Spleen (tissue), 11 donors: ENCODE data around the gene CTSE. TPM values are rescaled to one million over a fixed set of nuclear protein-coding genes. Genes with fewer than 3 reads are reported as not detected.

ENCODE experiments used
- DNase-seq: peaks from one replicate; pipeline ENCODE4 v3.0.0-alpha.2; 2020
- H3K27ac ChIP-seq, 8 donors: fragments of 200-600 bp; sonication (generic) in 7 of 8; 1 replicate in 4 of 8; 2 replicates in 4 of 8; pipeline versions ENCODE4 v1.5.0 to v1.8.0; 2016 to 2021; ENCODE audit warnings: inconsistent platforms in 4 of 8, mild to moderate bottlenecking in 4 of 8, moderate library complexity in 1 of 8
- H3K27me3 ChIP-seq, 7 donors: fragments of 200-600 bp; sonication (generic) in 6 of 7; replicated peaks in 1 of 7; 1 replicate in 4 of 7; 2 replicates in 3 of 7; pipeline versions ENCODE4 v1.5.0 to v1.8.0; 2016 to 2021; ENCODE audit warnings: inconsistent platforms in 3 of 7, mild to moderate bottlenecking in 1 of 7
- H3K36me3 ChIP-seq, 6 donors: fragments of 200-600 bp; sonication (generic) in 5 of 6; 1 replicate in 4 of 6; 2 replicates in 2 of 6; pipeline versions ENCODE4 v1.5.0 to v1.8.0; 2016 to 2021; ENCODE audit warnings: inconsistent platforms in 2 of 6
- H3K4me1 ChIP-seq, 6 donors: fragments of 200-600 bp; sonication (generic) in 5 of 6; 1 replicate in 3 of 6; 2 replicates in 3 of 6; pipeline versions ENCODE4 v1.5.0 to v1.8.0; 2016 to 2021; ENCODE audit warnings: inconsistent platforms in 3 of 6
- H3K4me3 ChIP-seq, 8 donors: fragments of 200-600 bp; sonication (generic) in 7 of 8; 1 replicate in 4 of 8; 2 replicates in 4 of 8; pipeline versions ENCODE4 v1.5.0 to v1.8.0; 2016 to 2021; ENCODE audit warnings: inconsistent platforms in 4 of 8, mild to moderate bottlenecking in 4 of 8, moderate library complexity in 2 of 8
- H3K9me3 ChIP-seq, 8 donors: fragments of 200-600 bp; sonication (generic) in 7 of 8; 1 replicate in 4 of 8; 2 replicates in 4 of 8; pipeline versions ENCODE4 v1.5.0 to v1.8.0; 2016 to 2021; ENCODE audit warnings: inconsistent platforms in 4 of 8
- CTCF ChIP-seq, 11 experiments: fragments of 200-600 bp in 7 of 11; fragments of 450-650 bp in 4 of 11; sonication (generic) in 4 of 11; IDR thresholded peaks in 8 of 11; conservative IDR thresholded peaks in 3 of 11; 1 replicate in 7 of 11; 2 replicates in 4 of 11; pipeline versions ENCODE4 v1.4.0 to v1.8.0; 2016 to 2021; ENCODE audit warnings: antibody characterized with exemption in 11 of 11, inconsistent platforms in 4 of 11, mild to moderate bottlenecking in 1 of 11
- POLR2A ChIP-seq, 3 donors: fragments of 450-650 bp; IDR thresholded peaks; one replicate each; pipeline ENCODE4 v1.5.1; 2017; ENCODE audit warnings: antibody characterized with exemption in 3 of 3, mild to moderate bottlenecking in 1 of 3
- POLR2AphosphoS5 ChIP-seq, 3 donors: sonication (generic); formaldehyde crosslinking; IDR thresholded peaks; one replicate each; pipeline ENCODE4 v1.5.1; 2017; ENCODE audit warnings: antibody characterized with exemption in 3 of 3
- WGBS, 5 donors: extraction: QIAGEN DNeasy Blood & Tissue Kit in 3 of 5; methylation state at CpG; one replicate each; pipeline versions ENCODE4 v1.1.5 to v1.1.7; 2013 to 2018; 5-methylcytosine and 5-hydroxymethylcytosine counted together
- intact Hi-C: fragments of 100-400 bp; cut with DNase I; formaldehyde crosslinking; loops from one replicate; pipeline ENCODE4 v1.15.0; 2023; ENCODE audit warnings: low total_unique reads
- polyA plus RNA-seq, 3 donors: library from polyadenylated mRNA; stranded (reverse); fragments of 200-250 nt; gene quantifications; one replicate each; pipeline ENCODE4 v1.2.1, GENCODE V29; 2013
- total RNA-seq, 7 donors: library from RNA; depleted of rRNA in 3 of 7; stranded (reverse); fragments of >200 nt in 3 of 7; fragmentation: NEBNext Ultra II Directional in 4 of 7; extraction: Animal tissue kit (Norgen Biotek cat#: 25700) in 4 of 7; gene quantifications; one replicate each; pipeline versions ENCODE4 v1.1.0 to v1.2.1, GENCODE V29; 2016 to 2021
- donor health status: healthy with polysubstance abuse.
- donor health status: DM: no; HTN: no; CAD: no; lungs with moderate emphysema.
- donor health status: DM: no; HTN: no; CAD: no.
- donor health status: Bipolar disorder and iron deficiency.
- donor health status: healthy.
- donor health status: DM: no; HTN: no; CAD: no.
- donor health status: DM: yes; HTN: yes; CAD: no.

Gene CTSE
- total and polyA plus RNA-seq, 10 donors, result 0.06 to 0.66 (median 0.11) TPM; not detected in 5

GRCh38 chr1:206035027-206035426 is 11.3 kb upstream of the CTSE start:
- H3K9me3 ChIP-seq, result no peaks in the 10 kb centered on the region
- peak overlapping the region in 7 of 8 donors; percentile 48 to 84 (median 65) for H3K27ac ChIP-seq
- peaks cover 4 to 88% (median 42%) of the 10 kb centered on the region in 6 donors for H3K4me1 ChIP-seq
- H3K27me3 ChIP-seq, result no peaks in the 10 kb centered on the region
- 13 to 38% (median 27%) methylated on average over 5 of the region's 5 CpGs for WGBS, 5 donors
- no peaks in the 10 kb centered on the region for H3K36me3 ChIP-seq
- intact Hi-C loops, result no loop called here
- TF ChIP-seq CTCF (IDR thresholded peaks at IDR 0.05 in 8 of 11, conservative IDR thresholded peaks at IDR 0.05 in 3 of 11) (no peak), POLR2A (IDR thresholded peaks at IDR 0.05) (no peak), POLR2AphosphoS5 (IDR thresholded peaks at IDR 0.05) (peak in 2 of 3 donors; percentile 59 to 80)
- DNase-seq, result no peak
- peak overlapping the region; percentile 10 to 67 (median 29) for H3K4me3 ChIP-seq

GRCh38 chr1:206032380-206033140 is 8.9 kb upstream of the CTSE start:
- 66 to 84% (median 67%) methylated on average over 5 of the region's 5 CpGs for WGBS, 5 donors
- peaks cover 0 to 6% (median 0%) of the 10 kb centered on the region in 7 donors for H3K27me3 ChIP-seq
- intact Hi-C loops, result loop anchor here (5.0 kb wide), 1 partner anchor 75 kb away; no protein-coding TSS in a partner anchor
- H3K36me3 ChIP-seq, result no peaks in the 10 kb centered on the region
- H3K4me1 ChIP-seq, result peaks cover 0 to 63% (median 24%) of the 10 kb centered on the region in 6 donors
- H3K9me3 ChIP-seq, result no peaks in the 10 kb centered on the region
- no peak overlapping the region for H3K4me3 ChIP-seq
- TF ChIP-seq POLR2AphosphoS5 (IDR thresholded peaks at IDR 0.05), result no peak
- no peak for TF ChIP-seq POLR2A (IDR thresholded peaks at IDR 0.05)
- no peak for TF ChIP-seq CTCF (IDR thresholded peaks at IDR 0.05 in 8 of 11, conservative IDR thresholded peaks at IDR 0.05 in 3 of 11)
- no peak for DNase-seq
- H3K27ac ChIP-seq, result no peak overlapping the region

GRCh38 chr1:206030714-206031113 is 7.0 kb upstream of the CTSE start:
- Histone ChIP-seq H3K4me3 (no peak overlapping the region), H3K36me3 (no peaks in the 10 kb centered on the region), H3K27ac (peak overlapping the region in 1 of 8 donors; percentile 19), H3K27me3 (peaks cover 0 to 6% (median 0%) of the 10 kb centered on the region in 7 donors), H3K9me3 (no peaks in the 10 kb centered on the region), H3K4me1 (peaks cover 0 to 45% (median 16%) of the 10 kb centered on the region in 6 donors)
- peak; percentile 86 for DNase-seq
- intact Hi-C loops, result loop anchor here (5.0 kb wide), 1 partner anchor 77 kb away; no protein-coding TSS in a partner anchor
- WGBS, 5 donors, result 5 to 13% (median 6%) methylated on average over 4 of the region's 4 CpGs
- TF ChIP-seq POLR2AphosphoS5 (IDR thresholded peaks at IDR 0.05) (peak in 1 of 3 donors; percentile 43), CTCF (IDR thresholded peaks at IDR 0.05 in 8 of 11, conservative IDR thresholded peaks at IDR 0.05 in 3 of 11) (peak; percentile 57 to 83 (median 75)), POLR2A (IDR thresholded peaks at IDR 0.05) (no peak)

- peaks cover 0 to 6% (median 0%) of the 10 kb centered on the region in 7 donors for H3K27me3 ChIP-seq
- 71 to 82% (median 72%) methylated on average over 4 of the region's 4 CpGs for WGBS, 5 donors
- no peaks in the 10 kb centered on the region for H3K9me3 ChIP-seq
- no peaks in the 10 kb centered on the region for H3K36me3 ChIP-seq
- intact Hi-C loops, result loop anchor here (5.0 kb wide), 1 partner anchor 77 kb away; no protein-coding TSS in a partner anchor
- no peak overlapping the region for H3K27ac ChIP-seq
- H3K4me1 ChIP-seq, result peaks cover 0 to 40% (median 16%) of the 10 kb centered on the region in 6 donors
- no peak overlapping the region for H3K4me3 ChIP-seq
- DNase-seq, result no peak
- TF ChIP-seq POLR2AphosphoS5 (IDR thresholded peaks at IDR 0.05), result no peak
- TF ChIP-seq CTCF (IDR thresholded peaks at IDR 0.05 in 8 of 11, conservative IDR thresholded peaks at IDR 0.05 in 3 of 11), result no peak
- TF ChIP-seq POLR2A (IDR thresholded peaks at IDR 0.05), result no peak
Observed at GRCh38 chr1:206030191-206030590, 6.5 kb upstream of the CTSE start.
